Neural cell (in vitro differentiated cells): ENCODE data around the gene SLC2A6. TPM values are rescaled to one million over a fixed set of nuclear protein-coding genes. Genes with fewer than 3 reads are reported as not detected.

Experiments
- H2AFZ ChIP-seq: fragments of 200-600, 300-800 bp; sonication (generic), shearing (Covaris generic); 2 replicates; pipeline ENCODE4 v1.6.0; 2014; ENCODE audit warnings: low read depth, mild to moderate bottlenecking, antibody characterized with exemption, low read length, moderate library complexity
- H3F3A ChIP-seq: fragments of 200-600 bp; shearing (Covaris generic); 2 replicates; pipeline ENCODE4 v1.6.1; 2016; ENCODE audit warnings: mild to moderate bottlenecking, moderate library complexity, mixed read lengths, antibody characterized with exemption, low read length; ENCODE audit not compliant: insufficient read depth, poor library complexity, severe bottlenecking
- H3K27ac ChIP-seq: fragments of 200-600, 300-800 bp; sonication (generic), shearing (Covaris generic); 2 replicates; pipeline ENCODE4 v1.5.1; 2014; ENCODE audit warnings: mild to moderate bottlenecking, low read length, moderate library complexity
- H3K27me3 ChIP-seq: fragments of 300-800, 200-600 bp; sonication (generic), shearing (Covaris generic); 2 replicates; pipeline ENCODE4 v1.6.0; 2014; ENCODE audit warnings: mild to moderate bottlenecking, low read depth, low read length, moderate library complexity; ENCODE audit not compliant: insufficient read depth
- H3K36me3 ChIP-seq: fragments of 300-800, 200-600 bp; sonication (generic), shearing (Covaris generic); 2 replicates; pipeline ENCODE4 v1.5.1; 2014; ENCODE audit warnings: mild to moderate bottlenecking, antibody characterized with exemption, low read length, moderate library complexity; ENCODE audit not compliant: insufficient read depth
- H3K4me2 ChIP-seq: fragments of 300-800, 200-600 bp; sonication (generic), shearing (Covaris generic); 2 replicates; pipeline ENCODE4 v1.6.0; 2014; ENCODE audit warnings: mild to moderate bottlenecking, low read length
- H3K4me3 ChIP-seq: fragments of 300-800, 200-600 bp; sonication (generic), shearing (Covaris generic); 2 replicates; pipeline ENCODE4 v1.5.1; 2014; ENCODE audit warnings: mild to moderate bottlenecking, low read length, moderate library complexity
- H3K79me2 ChIP-seq: fragments of 200-600 bp; shearing (Covaris generic); replicated peaks from 2 replicates; pipeline ENCODE4 v1.6.0; 2014; ENCODE audit warnings: mild to moderate bottlenecking, low read length, moderate library complexity; ENCODE audit not compliant: insufficient read depth
- H3K9ac ChIP-seq: fragments of 300-800, 200-600 bp; sonication (generic), shearing (Covaris generic); 2 replicates; pipeline ENCODE4 v1.6.1; 2016; ENCODE audit warnings: mild to moderate bottlenecking, low read length, mixed read lengths
- H3K9me2 ChIP-seq: fragments of 200-600 bp; shearing (Covaris generic); 2 replicates; pipeline ENCODE4 v1.6.1; 2016; ENCODE audit warnings: mild to moderate bottlenecking, low read length, mixed read lengths; ENCODE audit not compliant: insufficient read depth
- H3K9me3 ChIP-seq: fragments of 200-600, 300-800 bp; sonication (generic), shearing (Covaris generic); 2 replicates; pipeline ENCODE4 v1.6.1; 2016; ENCODE audit warnings: mild to moderate bottlenecking, mixed run types, low read length, moderate library complexity, mixed read lengths
- H4K20me1 ChIP-seq: fragments of 200-600 bp; shearing (Covaris generic); 2 replicates; pipeline ENCODE4 v1.6.1; 2016; ENCODE audit warnings: mild to moderate bottlenecking, mixed run types; ENCODE audit not compliant: insufficient read depth
- CTCF ChIP-seq: fragments of 450-650 bp; IDR thresholded peaks from 2 replicates; pipeline ENCODE4 v1.5.1; 2014; ENCODE audit warnings: antibody characterized with exemption, mild to moderate bottlenecking, moderate library complexity; ENCODE audit not compliant: poor library complexity, severe bottlenecking
- EP300 ChIP-seq: fragments of 450-650 bp; conservative IDR thresholded peaks from 2 replicates; pipeline ENCODE4 v1.6.1; 2014; ENCODE audit warnings: antibody characterized with exemption, mild to moderate bottlenecking, moderate library complexity; ENCODE audit not compliant: poor library complexity, severe bottlenecking
- EZH2 ChIP-seq: fragments of 200-600, 300-800 bp; shearing (Covaris generic), sonication (generic); IDR thresholded peaks from 2 replicates; pipeline ENCODE4 v1.6.1; 2014; ENCODE audit warnings: antibody characterized with exemption, low read length, borderline replicate concordance, mild to moderate bottlenecking; ENCODE audit not compliant: insufficient read depth, poor library complexity, severe bottlenecking
- MXI1 ChIP-seq: fragments of 450-650 bp; conservative IDR thresholded peaks from 2 replicates; pipeline ENCODE4 v1.6.1; 2014; ENCODE audit warnings: antibody characterized with exemption, mild to moderate bottlenecking; ENCODE audit not compliant: poor library complexity, severe bottlenecking
- POLR2AphosphoS5 ChIP-seq: IDR thresholded peaks from 2 replicates; pipeline ENCODE4 v1.6.1; 2012
- RAD21 ChIP-seq: fragments of 450-650 bp; conservative IDR thresholded peaks from 2 replicates; pipeline ENCODE4 v1.6.1; 2014; ENCODE audit warnings: antibody characterized with exemption, mild to moderate bottlenecking, moderate library complexity
- REST ChIP-seq: IDR thresholded peaks from 2 replicates; pipeline ENCODE4 v1.6.1; 2012; ENCODE audit warnings: borderline replicate concordance
- SMC3 ChIP-seq: fragments of 450-650 bp; conservative IDR thresholded peaks from 2 replicates; pipeline ENCODE4 v1.6.1; 2014; ENCODE audit warnings: antibody characterized with exemption, mild to moderate bottlenecking, moderate library complexity; ENCODE audit not compliant: poor library complexity
- TAF1 ChIP-seq: IDR thresholded peaks from 2 replicates; pipeline ENCODE4 v1.6.1; 2012; ENCODE audit warnings: low read depth
- polyA plus RNA-seq: library from polyadenylated mRNA; depleted of rRNA; stranded (reverse); fragments of >200 nt; gene quantifications from 2 replicates; pipeline ENCODE4 v1.2.3, GENCODE V29; 2014

SLC2A6 gene
- polyA plus RNA-seq, 1 donor from 2014 or later, result 11.5 TPM

GRCh38 chr9:133476036-133476931 lies 2.6 kb downstream of the SLC2A6 start:
- no peaks in the 10 kb centered on the region for H3F3A ChIP-seq
- no peaks in the 10 kb centered on the region for H4K20me1 ChIP-seq
- H3K9me3 ChIP-seq, result no peaks in the 10 kb centered on the region
- no peaks in the 10 kb centered on the region for H3K27me3 ChIP-seq
- H3K79me2 ChIP-seq, result no peaks in the 10 kb centered on the region
- H3K9me2 ChIP-seq, result no peaks in the 10 kb centered on the region
- H3K27ac ChIP-seq, result no peak overlapping the region
- TF ChIP-seq REST (no peak), TAF1 (no peak), SMC3 (no peak), EZH2 (no peak), MXI1 (no peak), EP300 (no peak), CTCF (no peak), POLR2AphosphoS5 (no peak), RAD21 (no peak)
- H3K9ac ChIP-seq, result no peak overlapping the region
- H2AFZ ChIP-seq, result no peak overlapping the region
- H3K4me3 ChIP-seq, result no peak overlapping the region
- H3K36me3 ChIP-seq, result no peaks in the 10 kb centered on the region
- no peak overlapping the region for H3K4me2 ChIP-seq

GRCh38 chr9:133475292-133476012 lies 3.4 kb downstream of the SLC2A6 start:
- TF ChIP-seq EP300 (no peak), TAF1 (no peak), EZH2 (no peak), RAD21 (no peak), CTCF (no peak), REST (no peak)
- H3K4me2 ChIP-seq, result no peak overlapping the region
- H3F3A ChIP-seq, result no peaks in the 10 kb centered on the region
- no peaks in the 10 kb centered on the region for H3K79me2 ChIP-seq
- H3K27me3 ChIP-seq, result no peaks in the 10 kb centered on the region
- H3K9me2 ChIP-seq, result no peaks in the 10 kb centered on the region
- no peak overlapping the region for H2AFZ ChIP-seq
- no peak overlapping the region for H3K27ac ChIP-seq
- no peaks in the 10 kb centered on the region for H3K36me3 ChIP-seq
- H3K9me3 ChIP-seq, result no peaks in the 10 kb centered on the region
- H3K4me3 ChIP-seq, result no peak overlapping the region
- no peaks in the 10 kb centered on the region for H4K20me1 ChIP-seq
- H3K9ac ChIP-seq, result no peak overlapping the region
